GM10847 (cell line): ENCODE measurements around the gene ESPNL.

Experiments
- POLR2A ChIP-seq: IDR thresholded peaks from 2 replicates; pipeline ENCODE4 v1.6.1; 2011; ENCODE audit not compliant: insufficient read length; ENCODE audit errors: extremely low read depth

ESPNL gene

DNA sequence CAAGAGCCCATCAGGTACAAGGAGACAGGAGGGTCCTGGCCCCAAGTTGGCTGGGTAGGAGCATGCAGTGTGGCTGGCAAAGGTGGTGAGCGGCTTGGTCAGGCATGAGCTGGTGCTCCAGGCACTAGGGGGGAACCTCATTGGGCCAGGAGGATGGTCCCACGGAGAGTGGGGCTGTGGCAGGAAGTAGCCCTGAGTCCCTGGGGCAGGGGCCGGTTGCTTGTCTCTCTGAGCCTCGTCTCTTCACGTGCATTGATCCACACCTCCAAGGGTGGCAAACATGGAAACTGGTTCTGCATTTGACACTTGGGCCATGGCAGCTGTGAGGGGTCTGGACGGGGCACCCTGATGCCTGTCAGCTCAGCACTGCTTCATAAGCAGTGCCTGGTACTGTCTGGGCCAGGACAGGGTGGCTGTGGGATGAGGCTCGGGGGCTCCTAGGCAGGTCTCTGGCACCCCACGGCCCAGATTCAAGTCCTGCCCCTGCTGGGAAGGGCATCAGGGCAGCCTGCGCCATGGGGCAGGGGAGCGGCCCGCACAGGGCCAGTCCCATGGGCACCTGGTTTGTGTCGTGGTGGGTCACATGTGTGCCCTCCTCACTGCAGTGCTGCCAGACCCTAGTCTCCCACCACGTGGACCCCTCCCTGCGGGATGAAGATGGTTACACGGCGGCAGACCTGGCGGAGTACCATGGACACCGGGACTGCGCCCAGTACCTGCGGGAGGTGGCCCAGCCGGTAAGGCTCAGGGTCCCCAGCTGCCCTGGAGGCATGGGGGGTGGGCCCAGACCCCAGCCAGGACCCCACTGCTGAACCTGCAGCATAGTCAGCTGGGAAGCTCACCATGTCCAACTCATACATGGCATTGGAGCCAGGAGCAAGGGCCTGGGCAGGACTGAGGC is 16.4 kb downstream of the ESPNL start:
- TF ChIP-seq POLR2A = no peak

DNA sequence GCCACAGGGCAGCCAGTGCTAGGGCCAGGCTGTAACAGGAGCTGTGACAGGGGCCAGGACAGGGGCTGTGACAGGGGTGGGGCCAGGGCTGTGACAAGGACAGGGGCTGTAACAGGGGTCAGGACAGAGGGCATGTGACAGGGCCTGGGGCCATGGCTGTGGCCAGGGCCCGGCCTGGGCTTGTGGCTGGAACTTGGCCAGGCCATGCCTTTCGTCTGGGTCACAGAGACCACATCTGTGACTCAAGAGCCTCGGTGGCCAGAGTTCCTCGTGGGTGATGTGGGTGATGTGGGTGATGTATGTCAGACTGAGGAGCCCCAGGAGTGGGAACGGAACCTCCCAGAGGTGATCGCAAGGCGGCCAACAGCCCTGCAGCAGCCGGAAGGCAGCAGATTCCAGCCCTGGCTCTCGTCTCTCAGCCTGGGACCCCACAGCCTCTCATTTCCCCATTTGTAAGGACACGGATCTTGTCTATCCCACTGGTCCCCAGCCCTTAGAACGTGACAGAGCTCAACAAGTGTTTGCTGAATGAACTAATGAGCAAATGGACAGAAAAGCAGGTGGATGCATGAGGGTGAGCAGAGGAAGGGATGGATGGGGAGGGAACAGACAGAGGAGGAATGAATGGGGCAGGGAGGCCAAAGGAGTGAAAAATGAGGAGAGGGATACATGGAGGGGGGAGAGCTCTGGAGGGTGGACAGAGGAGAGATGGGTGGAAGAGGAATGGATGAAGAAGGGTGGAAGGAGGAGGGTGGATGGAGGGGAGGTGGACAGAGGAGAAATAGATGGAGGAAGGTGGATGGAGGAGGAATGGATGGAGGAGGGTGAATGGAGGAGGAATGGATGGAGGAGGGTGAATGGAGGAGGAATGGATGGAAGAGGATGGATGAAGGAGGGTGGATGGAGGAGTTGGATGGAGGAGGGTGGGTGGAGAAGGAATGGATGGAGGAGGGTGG is 17.3 kb downstream of the ESPNL start:
- no peak for TF ChIP-seq POLR2A

DNA sequence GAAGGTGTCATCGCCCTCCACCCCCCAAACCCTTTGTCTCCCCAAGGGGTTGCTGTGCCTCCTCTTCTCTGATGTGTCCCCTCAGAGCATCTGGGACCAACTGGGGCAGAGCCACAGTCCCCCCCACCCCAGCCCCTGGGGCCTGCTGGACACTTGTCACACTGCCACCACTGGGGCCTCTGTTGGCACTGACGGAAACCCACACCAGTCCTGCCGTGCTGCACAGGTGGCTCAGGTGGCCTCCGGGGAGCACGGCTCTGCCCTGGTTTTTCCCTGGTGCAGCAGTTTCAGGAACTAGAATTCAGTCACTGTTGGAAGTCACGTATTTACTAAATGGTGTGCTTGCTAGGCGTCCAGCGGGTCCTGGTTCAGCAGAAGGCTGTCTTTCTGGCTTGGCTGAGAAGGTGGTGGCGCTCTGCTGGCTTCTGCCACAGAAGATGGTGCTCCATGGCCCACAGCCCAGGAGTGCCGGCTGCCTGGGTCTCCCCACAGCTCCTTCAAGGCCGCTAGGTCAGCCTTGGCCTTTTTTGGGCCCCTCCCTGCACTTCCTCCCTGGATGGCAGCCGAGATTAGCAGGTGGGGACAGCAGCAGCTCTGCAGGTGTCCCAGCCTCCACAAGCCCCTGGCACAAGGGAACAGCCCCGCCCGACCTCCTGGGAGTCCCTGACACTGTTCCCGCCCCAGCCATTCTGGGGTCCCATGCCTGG is 19.8 kb downstream of the ESPNL start:
- TF ChIP-seq POLR2A = no peak

DNA sequence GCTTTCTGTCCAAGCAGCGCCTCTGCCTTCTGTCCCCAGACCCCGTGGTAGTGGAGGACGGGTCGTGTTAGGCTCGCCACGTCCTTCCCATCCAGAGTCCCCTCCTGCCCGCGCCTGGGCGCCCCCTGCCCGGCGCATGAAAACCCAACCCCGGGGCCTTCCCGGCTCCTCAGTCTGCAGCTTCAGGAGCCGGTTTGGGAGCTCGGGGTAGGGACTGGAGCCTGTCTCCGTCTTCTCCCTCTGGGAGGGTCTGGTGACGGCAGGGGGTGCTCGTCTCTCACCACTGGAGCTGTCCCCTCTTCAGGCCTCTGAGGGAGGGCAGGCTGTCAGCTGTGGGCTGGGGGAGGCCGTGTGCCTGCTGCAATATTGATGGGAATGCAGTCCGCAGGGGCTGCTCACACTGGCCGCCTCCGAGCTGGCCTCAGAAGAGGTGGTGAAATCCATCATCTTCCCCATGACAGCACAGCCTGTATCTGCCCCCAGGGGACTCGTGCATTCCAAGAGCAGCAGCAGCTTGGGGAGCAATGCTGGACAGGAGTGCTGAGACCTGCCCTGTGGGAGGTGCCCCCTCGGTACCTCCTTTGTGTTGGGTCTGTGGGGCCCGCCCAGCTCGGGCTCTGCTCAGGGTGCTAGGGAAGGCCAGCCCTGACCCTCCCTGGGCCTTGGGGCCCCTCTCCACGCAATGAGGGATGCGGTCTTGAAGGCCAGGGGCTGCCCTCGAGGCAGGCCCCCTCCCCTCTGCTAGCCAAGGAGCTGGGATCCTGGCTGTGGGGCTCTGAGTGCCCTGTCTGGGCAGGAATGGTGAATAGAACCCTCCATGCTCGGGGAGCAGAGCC is 20.5 kb downstream of the ESPNL start:
- no peak for TF ChIP-seq POLR2A

DNA sequence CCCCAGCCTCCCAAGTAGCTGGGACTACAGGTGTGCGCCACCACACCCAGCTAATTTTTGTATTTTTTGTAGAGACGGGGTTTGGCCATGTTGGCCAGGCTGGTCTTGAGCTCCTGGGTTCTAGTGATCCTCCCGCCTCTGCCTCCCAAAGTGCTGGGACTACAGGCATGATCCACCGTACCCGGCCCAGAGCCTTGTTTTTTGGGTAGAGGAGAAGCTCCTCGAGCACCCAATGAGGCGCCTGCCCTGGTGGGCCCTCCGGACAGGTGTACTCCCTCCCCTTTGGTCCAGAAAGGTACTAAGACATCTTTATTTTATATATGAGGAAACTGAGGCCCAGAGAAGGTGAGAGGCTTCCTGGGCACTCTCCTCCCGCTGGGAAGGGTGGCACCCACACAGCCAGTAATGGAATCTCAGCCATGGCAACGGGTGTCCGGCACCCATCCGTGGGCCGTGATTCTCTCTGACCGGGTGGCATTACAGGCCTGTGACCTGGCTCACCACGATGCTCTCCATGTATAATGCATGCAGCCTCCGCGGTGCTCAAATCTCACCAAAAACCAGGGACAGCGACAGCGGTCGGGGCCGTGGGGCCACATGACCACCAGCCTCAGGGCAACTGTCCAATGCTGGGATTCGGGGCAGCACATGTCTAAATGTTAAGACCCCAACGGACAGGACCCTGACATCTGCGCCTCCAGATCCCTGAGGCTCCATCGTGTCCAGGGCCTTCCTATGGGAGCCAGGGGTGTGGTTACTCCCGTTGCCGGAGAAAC is 21.6 kb downstream of the ESPNL start:
- no peak for TF ChIP-seq POLR2A

DNA sequence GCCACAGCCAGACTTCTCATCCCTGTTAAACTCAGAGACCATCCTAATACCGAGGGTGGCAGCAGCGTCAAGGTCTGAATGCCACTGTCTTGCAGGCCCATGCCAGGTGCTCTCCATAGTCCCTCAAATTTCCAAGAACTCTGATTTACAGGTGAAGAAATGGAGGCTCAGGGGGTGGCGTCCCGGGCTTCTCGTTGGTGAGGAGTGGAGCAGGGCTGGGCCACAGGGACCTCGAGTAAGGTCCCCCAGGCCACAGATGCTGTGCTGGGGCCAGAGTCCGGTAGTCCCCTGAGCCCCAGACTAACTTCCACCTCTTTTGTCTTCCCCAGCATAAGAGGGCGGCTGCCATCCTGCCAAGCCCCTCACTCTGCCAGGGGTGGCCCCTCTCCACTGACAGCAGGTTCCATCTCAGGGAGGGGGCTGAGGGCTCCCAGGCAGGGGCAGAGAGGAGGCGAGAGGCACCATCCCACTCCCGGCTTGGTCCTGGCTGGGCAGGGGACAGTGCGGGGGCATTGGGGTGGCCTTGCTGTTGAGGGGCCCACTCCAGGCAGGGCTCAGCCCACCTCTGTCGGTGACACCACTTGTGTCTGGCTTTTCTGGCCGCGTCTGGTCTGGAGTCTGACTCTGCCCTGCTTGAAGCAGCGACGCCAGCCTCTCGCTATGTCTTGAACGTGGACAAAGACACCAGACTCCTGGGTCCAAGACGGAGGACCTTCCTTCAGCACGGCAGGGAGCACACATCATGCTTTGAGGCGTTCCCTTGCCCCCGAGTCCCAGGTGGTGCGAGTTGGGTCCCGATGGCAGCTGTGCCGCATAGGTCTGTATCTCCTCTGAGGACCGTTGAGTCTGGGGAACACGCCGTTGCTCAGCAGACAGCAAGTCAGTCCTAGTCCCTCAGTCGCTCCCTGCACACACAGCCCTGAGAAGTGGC is 22.4 kb downstream of the ESPNL start:
- no peak for TF ChIP-seq POLR2A

DNA sequence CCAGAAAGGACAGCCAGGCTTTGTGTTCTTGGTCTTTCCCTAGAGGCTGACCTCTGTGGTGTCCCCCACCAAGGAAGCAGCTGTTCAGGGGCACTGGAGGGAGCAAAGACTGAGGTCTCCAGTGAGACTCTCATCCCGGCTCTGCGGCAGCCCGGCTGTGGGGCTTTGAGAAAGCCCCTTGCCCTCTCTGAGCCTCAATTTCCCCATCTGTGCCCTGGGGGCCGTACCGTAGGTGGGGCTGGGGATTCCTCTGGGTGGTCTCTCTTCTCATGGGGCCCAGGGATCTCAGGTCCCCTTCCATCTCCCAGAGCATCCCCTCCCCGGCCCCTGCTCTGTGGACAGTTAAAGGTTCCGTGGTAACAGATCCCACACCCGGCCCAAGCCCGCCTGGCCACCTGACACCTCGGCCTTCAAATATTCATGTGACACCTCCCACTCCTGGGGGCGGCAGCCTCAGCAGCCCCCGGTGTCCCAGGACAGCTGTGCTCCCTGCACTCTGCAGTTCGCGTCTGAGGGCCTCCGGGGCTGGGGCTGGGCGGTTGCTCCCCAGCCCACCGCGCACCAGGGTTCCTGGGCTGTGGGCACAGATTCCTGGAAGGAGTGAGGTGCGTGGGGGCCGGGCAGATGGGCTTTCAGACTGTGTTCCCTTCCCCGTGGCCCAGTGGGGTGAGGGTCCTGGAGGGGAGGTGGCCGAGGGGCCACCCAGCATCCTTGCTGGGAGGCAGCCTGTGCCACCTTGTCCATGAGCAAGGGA is 23.3 kb downstream of the ESPNL start:
- TF ChIP-seq POLR2A = no peak

DNA sequence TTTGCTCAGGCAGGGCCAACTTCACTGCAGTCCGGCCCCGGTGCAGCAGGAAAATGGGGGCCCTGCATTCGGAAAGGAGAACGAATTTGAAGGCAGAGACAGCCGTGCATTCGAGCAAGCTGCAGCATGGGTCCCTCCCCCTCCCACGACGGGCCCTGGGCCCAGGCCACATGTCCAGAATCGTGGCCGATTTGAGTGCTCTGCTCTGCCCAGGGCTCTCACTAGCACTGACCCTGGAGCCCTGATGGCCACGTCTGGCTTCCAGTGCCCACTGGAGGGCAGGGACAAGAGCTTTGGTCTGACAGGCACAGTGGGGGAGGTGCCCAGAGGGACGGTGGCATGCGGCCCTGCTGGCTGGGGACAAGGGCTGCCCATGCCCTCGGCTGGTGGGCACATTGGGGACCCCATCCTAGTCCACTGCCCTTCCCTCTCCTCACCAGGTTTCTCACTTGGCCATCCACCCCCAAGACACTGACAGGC is 23.9 kb downstream of the ESPNL start:
- TF ChIP-seq POLR2A = no peak

DNA sequence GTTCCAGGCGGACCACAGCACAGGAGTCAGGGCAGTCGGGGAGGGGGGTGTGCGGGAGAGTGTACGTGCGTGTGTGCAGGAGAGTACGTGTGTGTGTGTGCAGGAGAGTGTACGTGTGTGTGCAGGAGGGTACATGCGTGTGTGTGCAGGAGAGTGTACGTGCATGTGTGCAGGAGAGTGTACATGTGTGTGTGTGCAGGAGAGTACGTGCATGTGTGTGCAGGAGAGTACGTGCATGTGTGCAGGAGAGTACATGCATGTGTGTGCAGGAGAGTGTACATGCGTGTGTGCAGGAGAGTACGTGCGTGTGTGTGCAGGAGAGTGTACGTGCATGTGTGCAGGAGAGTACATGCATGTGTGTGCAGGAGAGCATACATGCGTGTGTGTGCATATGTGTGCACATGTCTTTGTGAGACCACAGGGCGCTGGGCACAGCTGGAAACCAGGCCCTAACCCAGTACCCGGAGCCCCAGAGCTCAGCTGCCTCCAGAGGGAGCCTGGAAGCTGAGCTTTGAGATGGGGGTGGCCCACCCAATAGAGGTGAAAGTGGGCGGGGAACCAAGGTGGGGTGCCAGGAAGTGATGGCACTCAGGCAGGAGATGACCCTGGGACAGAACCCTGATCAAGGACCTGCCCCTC is 24.5 kb downstream of the ESPNL start:
- no peak for TF ChIP-seq POLR2A

DNA sequence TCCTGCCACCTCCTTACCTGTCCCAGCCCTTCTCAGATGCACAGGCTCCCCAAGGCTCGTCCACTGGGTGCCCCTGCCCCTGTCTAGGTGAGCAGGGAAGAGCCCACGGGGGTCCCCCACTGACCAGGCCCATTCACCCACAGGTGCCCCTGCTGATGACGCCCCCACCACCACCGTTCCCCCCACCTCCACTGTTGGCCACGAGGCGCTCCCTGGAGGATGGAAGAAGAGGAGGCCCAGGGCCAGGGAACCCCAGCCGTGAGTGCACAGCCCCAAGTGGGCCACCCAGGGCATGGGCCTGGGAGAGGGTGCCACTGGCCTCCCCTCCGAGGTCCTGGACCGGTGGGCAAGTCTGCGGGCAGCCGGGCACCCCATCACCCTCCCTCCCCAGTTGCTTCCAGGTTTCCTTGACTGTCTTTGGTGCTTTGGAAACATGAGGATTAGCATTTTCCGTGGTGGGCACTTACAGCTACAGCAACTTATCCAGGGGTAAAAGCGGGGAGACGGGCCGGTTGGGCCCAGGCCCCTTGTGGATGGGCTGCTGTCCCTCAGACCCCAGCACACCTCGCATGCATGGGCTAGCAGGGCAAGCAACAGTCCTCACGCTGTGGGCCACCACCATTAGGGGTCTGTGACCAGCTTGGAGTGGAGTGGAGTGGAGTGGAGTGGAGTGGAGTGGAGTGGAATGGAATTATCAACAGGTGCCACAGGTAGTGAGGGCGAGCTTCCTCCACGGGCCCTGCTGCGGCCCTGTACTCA is 25.2 kb downstream of the ESPNL start:
- TF ChIP-seq POLR2A = no peak

DNA sequence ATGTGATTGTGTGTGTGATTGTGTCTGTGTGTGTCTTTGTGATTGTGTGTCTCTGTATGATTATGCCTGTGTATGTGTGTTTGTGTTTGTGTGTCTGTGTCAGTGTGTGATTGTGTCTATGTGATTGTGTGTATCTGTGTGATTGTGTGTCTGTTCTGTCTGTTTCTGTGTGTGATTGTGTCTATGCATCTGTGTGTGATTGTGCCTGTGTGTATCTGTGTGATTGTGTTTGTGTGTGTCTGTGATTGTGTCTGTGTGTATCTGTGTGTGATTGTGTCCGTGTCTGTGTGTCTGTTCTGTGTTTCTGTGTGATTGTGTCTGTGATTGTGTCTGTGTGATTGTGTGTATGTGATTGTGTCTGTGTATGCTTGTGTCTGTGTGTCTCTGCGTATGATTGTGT is 26.2 kb downstream of the ESPNL start:
- TF ChIP-seq POLR2A = no peak
